SK-N-SH (cell line): Measurements from ENCODE around the gene LOXL4.

Experiments used
- CTCF ChIP-seq: fragments of 200-600 bp; sonication (generic); IDR thresholded peaks from 2 replicates; pipeline ENCODE4 v1.6.1; 2017; ENCODE audit warnings: antibody characterized with exemption, mild to moderate bottlenecking, moderate library complexity
- MEF2A ChIP-seq: IDR thresholded peaks from 2 replicates; pipeline ENCODE4 v1.4.0; 2012; ENCODE audit warnings: low read depth, borderline replicate concordance
- POLR2AphosphoS5 ChIP-seq: IDR thresholded peaks from 2 replicates; pipeline ENCODE4 v1.6.1; 2012; ENCODE audit warnings: low read depth, low read length
- RAD21 ChIP-seq: IDR thresholded peaks from 2 replicates; pipeline ENCODE4 v1.6.1; 2012; ENCODE audit warnings: mild to moderate bottlenecking, low read length
- TF ChIP-seq, protein P1 (sequence below): IDR thresholded peaks from 2 replicates; pipeline ENCODE4; 2012

GRCh38 chr10:98276311-98276710 lies 8.3 kb upstream of the LOXL4 start:
- no peak for TF ChIP-seq CTCF
- TF ChIP-seq RAD21 = no peak
- TF ChIP-seq, protein P1, sequence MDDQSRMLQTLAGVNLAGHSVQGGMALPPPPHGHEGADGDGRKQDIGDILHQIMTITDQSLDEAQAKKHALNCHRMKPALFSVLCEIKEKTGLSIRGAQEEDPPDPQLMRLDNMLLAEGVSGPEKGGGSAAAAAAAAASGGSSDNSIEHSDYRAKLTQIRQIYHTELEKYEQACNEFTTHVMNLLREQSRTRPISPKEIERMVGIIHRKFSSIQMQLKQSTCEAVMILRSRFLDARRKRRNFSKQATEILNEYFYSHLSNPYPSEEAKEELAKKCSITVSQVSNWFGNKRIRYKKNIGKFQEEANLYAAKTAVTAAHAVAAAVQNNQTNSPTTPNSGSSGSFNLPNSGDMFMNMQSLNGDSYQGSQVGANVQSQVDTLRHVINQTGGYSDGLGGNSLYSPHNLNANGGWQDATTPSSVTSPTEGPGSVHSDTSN = no peak
- TF ChIP-seq POLR2AphosphoS5 = no peak
- no peak for TF ChIP-seq MEF2A
